ENCODE results near the gene TBC1D2. TPM values are rescaled to one million over a fixed set of nuclear protein-coding genes. Genes with fewer than 3 reads are reported as not detected.
A peak's percentile ranks its signal among the peaks of the same experiment; 100 is the strongest.

TBC1D2 gene
- polyA plus RNA-seq, 5 donors, result 13.8 to 24.6 (median 21.7) TPM

DNA sequence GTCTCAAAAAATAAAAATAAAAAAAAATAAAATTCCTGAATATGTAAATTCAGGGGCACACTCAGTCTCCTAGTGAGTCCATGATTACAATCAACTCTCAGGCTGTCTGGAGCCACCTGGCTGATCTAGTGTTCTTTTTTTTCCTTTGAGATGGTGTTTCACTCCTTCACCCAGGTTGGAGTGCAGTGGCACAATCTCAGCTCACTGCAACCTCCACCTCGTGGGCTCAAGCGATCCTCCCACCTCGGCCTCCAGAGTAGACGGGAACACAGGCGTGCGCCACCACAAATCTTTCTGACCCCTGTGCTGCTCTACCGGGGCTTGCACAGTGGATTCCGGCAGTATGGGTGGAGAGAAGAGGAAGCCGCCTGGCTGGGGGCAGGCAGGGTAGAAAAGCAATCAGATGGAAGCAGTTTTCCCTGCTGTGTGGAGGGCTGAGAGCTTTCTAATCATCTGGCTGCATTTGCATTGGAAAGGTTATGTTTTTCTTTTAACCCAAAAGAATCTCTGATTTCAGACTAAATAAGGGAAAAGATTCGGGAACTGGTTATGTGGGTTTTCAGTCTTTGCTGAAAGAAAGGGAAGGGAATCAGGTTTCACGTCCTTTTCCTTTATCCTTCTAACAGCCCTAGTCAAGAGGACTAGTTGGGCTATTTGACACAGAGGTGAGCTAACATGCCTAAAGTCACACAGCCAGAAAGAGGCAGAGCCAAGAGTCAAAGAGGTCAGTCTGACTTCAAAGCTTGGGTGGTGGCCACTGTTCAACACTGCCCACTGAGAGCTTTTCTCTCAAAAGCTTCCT is 36.7 kb downstream of the TBC1D2 start:
- DNase-seq, result peak; percentile 50 to 51

DNA sequence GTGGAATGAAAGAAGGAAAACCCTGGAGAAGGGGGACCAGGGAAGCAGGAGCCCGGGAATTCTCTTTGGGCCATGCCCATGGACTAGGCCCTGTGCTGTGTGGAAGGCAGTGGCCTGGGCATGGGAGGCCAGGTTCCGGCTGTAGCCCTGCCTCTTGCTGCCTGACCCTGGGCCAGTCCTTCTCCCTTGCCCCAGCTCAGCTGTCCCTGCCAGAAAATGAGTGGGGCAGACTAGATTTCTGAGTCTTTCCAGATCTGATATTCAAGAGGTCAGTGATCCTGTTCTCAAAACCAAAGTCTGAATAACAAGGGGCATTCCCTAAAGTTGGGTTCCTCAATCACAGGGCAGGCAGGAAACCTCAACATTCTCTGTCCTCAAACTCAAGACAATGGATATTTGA is 38.2 kb downstream of the TBC1D2 start:
- no peak for DNase-seq

DNA sequence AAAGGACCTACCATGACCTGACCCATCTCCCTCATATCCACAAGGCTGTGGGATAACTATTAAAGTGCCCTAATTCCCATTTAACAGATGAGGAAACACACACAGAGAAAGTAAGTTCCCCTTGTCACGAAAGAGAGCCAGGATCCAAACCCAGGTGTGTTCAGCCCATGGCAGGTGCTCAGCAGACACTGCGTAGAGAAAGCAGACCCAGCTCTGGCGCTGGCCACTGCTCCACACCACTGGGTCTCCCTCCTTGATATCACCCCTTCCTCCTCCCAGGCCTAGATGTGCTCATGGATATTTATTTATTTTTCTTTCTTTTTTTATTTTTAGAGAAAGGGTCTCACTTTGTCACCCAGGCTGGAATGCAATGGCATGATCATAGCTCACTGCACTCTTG is 39.1 kb downstream of the TBC1D2 start:
- DNase-seq, result no peak

DNA sequence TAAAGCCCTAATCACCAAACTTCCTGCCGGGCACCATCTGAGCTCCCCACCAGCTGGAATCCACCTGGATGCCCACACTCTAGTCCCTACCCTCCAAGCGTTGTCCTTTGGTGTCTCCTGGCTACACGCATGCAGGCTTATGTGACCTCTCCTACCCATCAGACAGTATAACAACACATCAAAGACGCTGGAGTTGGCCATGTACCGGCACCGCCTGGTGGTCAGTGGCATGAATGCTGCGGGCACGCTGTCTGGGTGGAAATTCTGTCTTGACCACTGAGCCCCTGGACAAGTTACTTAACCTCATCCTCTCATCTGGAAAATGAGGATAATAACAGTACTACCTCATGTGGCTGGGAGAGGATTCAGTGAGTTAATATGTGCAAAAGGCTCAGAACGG is 39.6 kb downstream of the TBC1D2 start:
- DNase-seq, result no peak

DNA sequence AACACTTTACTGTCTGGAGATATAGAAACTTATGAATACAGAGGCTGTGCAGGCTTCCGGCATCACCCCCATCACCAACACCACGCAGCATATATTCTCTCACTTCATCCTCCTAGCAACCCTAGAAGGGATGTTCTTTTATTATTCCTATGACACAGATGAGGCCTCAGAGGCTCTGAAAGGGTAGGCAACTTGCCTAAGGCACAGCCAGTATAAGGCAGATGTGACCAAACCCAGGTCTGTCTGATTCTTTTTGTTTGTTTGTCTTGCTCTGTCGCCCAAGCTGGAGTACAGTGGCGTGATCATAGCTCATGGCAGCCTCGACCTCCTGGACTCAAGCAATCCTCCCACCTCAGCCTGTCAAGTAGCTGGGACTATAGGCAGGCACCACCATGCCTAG is 40.2 kb downstream of the TBC1D2 start:
- DNase-seq, result no peak

DNA sequence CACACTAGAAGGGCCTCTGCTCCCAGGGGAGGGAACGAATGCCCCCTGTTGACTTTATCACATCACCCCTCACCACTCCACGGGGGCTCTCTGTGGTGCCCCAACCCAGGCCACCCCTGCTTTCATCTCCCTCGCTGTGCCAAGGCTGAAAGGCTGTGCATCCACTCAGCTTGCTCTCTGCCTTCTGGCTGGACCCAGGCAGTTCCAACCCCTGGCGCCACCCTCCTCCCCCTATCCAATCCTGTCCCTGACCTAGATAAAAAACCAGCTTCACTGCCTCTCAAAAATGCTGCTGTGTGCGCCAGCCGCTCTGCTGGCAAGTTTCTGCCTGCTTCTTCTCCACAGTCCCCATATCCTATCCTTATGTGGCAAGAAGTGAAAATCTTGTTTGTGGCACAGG is 40.6 kb downstream of the TBC1D2 start:
- DNase-seq, result no peak

DNA sequence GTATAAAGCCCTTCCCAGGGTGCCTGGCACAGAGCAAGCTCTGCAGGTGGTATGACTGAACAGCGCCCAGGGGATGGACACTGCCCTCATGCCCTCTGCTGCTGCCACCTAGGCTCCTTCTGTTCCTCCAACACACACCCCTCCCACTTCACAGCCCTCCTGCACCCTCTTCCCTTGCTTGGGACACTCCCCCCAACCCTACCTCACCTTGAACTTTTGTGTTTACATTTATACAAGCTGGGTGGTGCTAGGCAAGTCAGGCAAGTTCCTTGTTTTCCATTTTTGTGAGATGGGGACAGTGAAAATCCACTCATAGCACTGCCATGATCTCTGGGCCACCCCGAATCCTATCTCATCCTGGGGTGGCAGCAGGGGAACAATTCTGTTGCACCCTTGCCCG is 44.2 kb downstream of the TBC1D2 start:
- DNase-seq, result no peak

DNA sequence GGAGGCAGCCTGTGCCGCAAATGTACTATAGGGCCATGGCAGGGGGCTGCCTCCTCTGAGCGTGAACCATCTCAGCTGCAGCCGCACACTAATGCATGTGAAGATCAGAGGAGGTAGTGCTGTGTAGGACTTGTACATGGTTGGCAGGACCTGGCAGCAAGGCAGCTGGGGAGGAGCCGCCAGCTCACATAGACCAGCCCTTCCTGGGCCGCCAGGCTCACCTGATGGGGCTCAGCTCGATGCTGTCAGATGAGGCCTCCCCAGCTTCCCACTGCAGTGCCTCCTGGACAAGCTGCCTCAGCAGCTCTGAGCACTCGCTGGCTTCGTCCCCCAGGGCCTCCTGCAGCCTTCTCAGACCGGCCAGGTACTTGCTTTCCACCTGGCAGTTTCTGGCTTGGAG is 45.0 kb downstream of the TBC1D2 start:
- DNase-seq, result no peak

DNA sequence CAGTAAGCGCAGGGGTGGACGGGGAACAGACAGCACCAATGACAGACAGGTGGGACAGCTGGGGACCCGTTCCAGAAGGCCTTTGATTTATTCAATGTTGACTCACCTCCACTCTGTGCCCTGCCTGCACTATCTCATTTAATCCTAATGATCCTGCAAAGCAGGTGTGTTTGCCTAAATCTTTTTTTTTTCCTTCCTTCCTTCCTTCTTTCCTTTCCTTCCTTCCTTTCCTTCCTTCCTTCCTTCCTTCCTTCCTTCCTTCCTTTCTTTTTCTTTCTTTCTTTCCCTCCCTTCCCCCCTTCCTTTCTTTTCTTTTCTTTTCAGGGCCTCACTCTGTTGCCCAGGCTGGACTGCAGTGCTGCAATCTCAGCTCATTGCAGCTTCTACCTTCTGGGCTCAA is 45.9 kb downstream of the TBC1D2 start:
- no peak for DNase-seq

DNA sequence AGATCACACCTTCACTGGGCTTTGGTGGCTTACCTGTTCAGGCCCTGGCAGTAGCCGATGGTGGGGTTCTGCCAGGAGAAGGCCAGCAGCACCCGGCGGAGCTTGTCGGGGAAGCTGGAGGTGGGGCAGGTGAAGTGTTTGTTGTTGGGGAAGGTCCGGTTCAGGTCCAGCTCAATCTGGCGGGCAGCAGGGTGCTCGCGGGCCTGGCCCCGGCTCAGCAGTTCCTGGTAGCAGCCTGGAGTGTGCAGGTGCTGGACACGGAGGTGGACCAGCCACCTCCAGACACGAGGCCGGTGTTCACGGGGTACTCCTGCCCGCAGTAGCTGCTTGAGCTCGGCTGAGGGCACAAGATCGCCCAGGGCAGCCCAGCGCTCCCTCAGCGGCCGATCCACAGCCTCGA is 46.8 kb downstream of the TBC1D2 start:
- DNase-seq, result no peak

DNA sequence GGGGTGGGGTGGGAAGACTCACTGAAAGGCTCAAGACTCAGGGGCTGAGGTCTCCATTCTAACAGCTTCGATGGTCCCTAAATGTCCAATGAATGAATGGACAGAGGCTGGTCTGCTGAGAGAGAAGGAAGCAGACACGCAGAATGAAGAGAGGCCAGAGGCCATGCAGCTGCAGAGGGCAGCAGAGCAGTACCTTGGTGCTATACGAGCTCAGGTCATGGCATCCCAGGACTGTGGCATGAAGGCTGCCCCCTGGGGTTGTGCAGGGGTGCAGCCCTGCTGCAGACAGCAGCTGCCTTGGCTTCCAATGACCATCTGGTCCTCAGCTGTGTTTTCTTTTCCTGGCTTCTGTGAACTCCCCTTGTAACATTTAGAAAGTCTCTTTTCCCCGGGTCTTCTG is 47.8 kb downstream of the TBC1D2 start:
- DNase-seq, result no peak

DNA sequence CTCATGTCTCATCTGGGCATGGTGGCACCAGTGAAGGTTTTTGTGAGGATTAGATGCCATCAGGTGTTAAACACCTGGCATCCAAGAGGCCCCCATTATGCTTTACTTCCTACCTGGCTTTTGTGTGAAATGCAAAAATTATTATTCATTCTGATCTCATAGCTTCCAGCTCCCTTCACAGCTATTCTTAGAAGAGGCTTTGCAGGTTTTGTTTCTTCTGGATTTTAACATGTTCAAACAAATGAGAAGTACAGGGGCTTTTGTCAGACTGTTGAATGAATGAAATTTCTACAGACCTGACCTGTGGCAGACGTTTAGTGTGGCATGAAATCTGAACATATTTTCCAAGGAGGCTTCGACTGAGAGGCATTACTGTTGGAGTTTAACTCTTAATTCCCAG is 48.7 kb downstream of the TBC1D2 start:
- no peak for DNase-seq

DNA sequence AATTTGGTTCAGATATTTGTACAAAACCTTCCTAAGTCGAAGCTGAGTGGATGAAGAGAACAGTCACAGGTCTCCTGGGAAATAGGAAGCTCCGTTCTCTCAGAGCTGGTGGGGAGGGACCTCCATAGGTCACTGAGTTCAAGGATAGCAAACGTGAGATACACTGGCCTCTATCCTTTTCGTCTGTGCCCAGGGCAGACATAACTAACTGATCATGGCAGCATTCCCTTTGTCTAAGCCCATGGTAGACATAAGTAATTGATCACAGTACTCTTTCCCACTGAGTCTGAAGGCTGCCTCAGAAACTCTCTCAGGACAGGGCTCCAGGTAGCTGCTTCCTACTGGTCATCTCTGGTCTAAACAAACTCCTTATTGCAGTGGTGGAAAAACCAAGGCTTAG is 50.8 kb downstream of the TBC1D2 start:
- DNase-seq, result no peak

DNA sequence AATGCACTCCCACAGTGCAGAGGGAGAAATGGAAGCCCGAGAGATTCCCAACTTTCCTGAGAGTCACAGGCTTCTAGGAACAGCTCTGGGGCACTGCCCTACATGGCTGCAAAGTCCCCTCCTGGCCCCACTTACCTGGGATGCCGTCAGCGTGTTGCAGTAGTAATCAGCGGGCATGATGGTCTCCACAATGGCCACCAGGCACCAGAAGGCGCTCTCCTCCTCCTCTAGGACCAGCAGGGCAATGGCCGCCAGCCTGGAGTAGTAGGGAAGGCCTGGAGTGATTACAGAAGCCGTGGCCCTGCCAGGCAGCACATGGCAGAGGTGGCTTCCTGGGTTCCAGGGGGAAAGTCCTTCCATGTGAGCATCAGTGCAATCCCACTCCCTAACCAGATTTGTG is 52.3 kb downstream of the TBC1D2 start:
- no peak for DNase-seq

DNA sequence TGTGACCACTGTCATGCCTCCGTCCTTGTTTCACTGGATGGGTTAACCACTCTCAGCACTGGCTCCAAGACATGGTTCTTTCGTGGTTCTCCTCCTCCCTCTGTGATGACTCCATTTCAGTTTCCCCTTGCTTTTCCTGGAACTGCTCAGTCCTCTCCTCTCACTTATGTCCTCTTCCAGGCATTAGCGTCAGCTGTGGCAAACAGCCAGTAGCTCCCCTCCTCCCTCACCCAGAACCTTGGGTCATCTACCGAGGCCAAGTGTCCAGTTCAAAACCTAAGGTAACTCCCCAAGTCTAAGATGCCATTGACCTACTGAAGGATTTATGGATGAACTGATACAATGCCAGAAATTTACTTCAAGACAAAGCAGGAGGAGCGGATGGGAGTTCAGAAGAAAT is 53.2 kb downstream of the TBC1D2 start:
- no peak for DNase-seq

DNA sequence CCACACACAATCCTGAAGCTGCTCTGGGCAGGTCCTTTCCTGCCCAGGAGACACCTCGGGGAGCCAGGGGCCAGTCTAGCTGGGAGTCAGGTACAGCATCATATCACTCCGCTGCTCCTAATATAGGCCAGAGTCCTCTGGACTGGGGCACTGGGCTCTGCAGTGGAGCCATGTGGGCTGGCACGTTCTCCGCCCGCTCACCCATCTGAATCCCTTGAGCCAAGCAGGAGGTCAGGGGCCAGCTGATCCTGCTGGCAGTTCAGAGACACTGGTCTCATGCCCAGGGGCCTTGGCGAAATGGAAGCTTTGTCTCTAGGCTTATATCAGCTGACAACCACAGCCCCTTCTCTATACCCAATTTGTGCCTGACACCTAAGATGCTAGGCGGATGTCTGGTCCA is 53.7 kb downstream of the TBC1D2 start:
- no peak for DNase-seq

DNA sequence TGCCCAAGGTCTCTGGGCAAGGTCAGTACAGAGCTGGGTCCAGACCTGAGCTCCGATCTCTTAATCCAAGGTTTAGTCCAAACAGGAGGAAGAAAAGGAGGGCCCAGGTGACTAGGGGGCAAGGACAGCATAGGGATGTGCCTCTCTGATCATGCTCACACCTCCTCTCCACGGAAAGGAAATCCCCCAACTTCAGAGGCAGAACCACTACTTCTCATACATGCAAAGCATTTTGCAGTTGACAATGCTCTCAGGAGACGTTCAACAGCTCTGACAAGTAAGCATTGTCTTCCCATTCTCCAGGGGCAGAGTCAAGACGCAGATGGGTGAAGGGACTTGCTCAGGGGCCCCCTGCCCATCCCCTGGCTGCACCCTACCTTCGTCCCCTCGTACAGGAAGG is 54.3 kb downstream of the TBC1D2 start:
- DNase-seq, result no peak

DNA sequence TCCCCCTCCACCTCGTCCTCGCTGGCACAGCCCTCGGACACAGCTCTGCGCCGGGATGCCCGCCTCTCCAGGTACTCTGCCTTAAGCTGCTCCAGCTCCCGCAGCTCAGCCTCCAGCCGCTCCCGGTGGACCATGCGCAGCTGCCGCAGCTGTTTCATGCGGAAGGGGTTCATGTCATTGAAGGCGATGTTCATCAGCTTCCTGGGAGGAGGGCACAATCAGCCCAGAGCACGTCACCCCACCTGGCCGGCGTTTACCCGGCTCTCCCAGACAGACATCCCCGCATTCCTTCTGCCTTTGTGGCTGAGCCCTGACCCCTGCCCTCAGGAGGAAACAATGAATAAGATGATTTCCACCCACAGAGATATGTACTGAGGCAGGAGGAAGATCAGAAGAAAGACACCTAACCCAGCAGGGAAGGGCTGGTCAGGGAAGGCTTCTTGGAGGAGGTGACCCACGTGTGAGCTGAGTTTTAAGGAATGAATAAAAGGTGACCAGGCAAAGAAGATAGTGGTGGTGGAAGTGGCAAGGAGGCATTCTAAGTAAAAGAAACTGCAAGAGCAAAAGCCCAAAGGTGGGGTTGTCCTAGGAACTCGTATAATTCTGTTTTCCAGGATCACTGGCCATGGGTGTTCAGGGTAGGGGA is 55.9 kb downstream of the TBC1D2 start:
- DNase-seq, result no peak

DNA sequence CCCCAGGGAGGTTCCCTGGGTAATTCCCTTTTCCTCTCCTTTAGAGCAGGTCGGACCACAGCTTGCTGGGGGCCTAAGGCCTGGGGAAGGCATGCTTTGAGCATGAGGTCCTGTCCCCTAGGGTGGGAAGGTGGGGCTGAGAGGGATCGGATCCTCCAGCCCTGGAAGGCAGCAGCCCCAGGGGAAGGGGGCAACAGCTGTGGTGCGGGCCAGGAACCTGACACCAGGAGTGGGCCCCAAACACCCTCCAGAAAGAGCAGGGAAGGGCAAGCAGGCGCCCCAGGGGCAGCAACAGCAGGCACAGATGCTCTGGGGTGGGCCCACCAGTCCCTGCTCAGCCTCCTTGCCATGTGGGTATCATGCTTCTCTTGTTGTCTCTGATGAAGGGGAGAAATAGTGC is 59.8 kb downstream of the TBC1D2 start:
- DNase-seq, result no peak

DNA sequence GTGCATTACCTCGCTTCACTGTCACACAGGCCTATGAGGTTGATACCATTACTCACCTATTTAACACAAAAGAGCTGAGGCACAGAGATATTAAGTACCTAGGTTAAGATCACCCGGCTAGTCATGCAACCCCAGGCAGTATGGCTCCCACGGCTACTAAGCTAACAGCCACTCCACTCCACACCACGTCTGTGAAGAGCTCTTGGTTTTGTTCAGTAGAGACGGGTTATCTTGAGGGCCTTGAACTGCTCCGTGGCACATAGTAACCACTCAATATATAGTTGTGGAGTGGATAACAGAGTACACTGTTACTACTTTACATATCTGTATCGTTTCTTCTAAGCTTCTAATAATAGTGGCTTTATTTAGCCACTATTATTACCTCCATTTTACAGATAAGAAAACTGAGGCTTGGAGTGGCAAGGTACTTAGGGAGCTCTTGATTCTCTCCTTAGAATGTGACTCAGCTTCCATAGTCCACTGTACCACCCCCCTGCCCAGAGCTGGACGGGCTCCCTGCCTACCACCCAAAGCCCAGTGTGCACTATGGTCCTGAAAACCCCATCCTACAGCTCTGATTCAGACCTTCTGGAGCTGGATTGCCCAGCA is 62.0 kb downstream of the TBC1D2 start:
- no peak for DNase-seq

DNA sequence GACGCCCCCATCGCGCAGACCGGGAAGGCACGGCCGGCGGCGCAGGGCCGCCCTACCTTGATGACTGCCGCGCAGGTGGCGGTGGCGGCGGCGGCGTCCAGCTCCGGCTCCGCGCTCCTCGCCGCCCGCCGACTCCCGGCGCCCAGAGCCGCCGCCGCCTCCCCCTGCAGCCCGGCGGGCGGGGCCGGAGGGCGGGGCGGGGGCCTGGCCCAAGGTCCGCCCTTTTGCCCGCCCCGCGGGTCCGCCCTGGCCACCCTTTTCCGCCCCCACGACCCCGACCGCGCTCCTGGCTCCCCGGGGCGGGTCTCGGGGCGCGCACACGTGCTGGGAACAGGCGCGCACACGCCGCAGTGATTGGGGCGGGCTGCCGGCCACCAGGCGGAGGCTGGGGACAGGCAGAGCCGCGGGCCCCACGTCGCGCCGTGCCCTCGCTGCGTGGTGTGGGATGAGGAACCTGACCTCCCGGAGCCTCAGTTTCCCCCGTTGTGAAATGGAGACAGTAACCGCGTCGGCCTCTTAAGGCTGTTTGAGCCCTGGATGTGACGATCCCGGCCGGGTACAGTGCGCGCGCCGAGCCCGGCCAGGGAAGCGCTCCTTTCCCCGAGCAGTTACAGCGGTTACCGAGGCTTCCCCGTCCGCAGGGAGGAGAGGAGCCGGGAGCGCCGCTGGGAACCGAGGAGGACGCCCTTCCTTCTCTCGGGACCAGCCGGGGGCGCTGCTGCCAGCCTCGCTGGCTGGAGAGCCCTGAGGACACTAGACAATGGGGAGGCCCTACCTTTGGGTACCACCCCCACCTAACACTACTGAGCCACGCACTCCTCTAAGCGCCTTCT is 62.7 kb downstream of the TBC1D2 start, which contains the start of gene CORO2A:
Gene CORO2A, minus strand, starts transcription at position 135 of the 833 bp plus-strand sequence. CDS start 34,977 bp downstream, outside the sequence.
- peak; percentile 62 to 67 for DNase-seq

Measured in right lung (tissue), 5 donors.